H9 (cell line): ENCODE results near the gene ZNF341. TPM values are rescaled to one million over a fixed set of nuclear protein-coding genes. Genes with fewer than 3 reads are reported as not detected.

Source experiments
- DNase-seq: peaks from one replicate; pipeline ENCODE4 v3.0.0-alpha.2; 2017
- H2AFZ ChIP-seq: one replicate; pipeline ENCODE4 v1.6.1; 2013; ENCODE audit warnings: mild to moderate bottlenecking, low read length, control low read depth, moderate library complexity
- H2AK5ac ChIP-seq: 2 replicates; pipeline ENCODE4 v1.6.1; 2013; ENCODE audit warnings: low read length, control low read depth, mixed read lengths; ENCODE audit not compliant: insufficient read length
- H2BK120ac ChIP-seq: one replicate; pipeline ENCODE4 v1.6.1; 2013; ENCODE audit warnings: low read depth, mild to moderate bottlenecking, low read length, control low read depth, inconsistent platforms; ENCODE audit not compliant: poor library complexity, severe bottlenecking
- H2BK12ac ChIP-seq: 2 replicates; pipeline ENCODE4 v1.6.1; 2013; ENCODE audit warnings: low read length, control low read depth, mixed read lengths, low read depth; ENCODE audit not compliant: insufficient read length
- H2BK15ac ChIP-seq: 2 replicates; pipeline ENCODE4 v1.6.1; 2013; ENCODE audit warnings: low read depth, low read length, control low read depth
- H2BK20ac ChIP-seq: one replicate; pipeline ENCODE4 v1.6.1; 2013; ENCODE audit warnings: low read depth, mild to moderate bottlenecking, low read length, control low read depth, inconsistent platforms; ENCODE audit not compliant: poor library complexity, severe bottlenecking
- H2BK5ac ChIP-seq: 2 replicates; pipeline ENCODE4 v1.6.1; 2013; ENCODE audit warnings: low read length, control low read depth, mixed read lengths; ENCODE audit not compliant: insufficient read length
- H3K14ac ChIP-seq: 2 replicates; pipeline ENCODE4 v1.6.1; 2013; ENCODE audit warnings: low read length, control low read depth; ENCODE audit not compliant: insufficient read depth
- H3K18ac ChIP-seq: 2 replicates; pipeline ENCODE4 v1.6.1; 2013; ENCODE audit warnings: low read depth, mild to moderate bottlenecking, mixed read lengths, low read length, control low read depth; ENCODE audit not compliant: insufficient read length
- H3K23ac ChIP-seq: 2 replicates; pipeline ENCODE4 v1.6.1; 2013; ENCODE audit warnings: low read length, control low read depth, mixed read lengths, low read depth; ENCODE audit not compliant: insufficient read length
- H3K23me2 ChIP-seq: 2 replicates; pipeline ENCODE4 v1.6.1; 2013; ENCODE audit warnings: low read depth, mild to moderate bottlenecking, mixed read lengths, low read length, control low read depth; ENCODE audit not compliant: insufficient read length, poor library complexity, severe bottlenecking
- H3K27ac ChIP-seq: 2 replicates; pipeline ENCODE4 v1.5.1; 2013; ENCODE audit warnings: low read length, control low read depth, mixed read lengths, low read depth; ENCODE audit not compliant: insufficient read length
- H3K27me3 ChIP-seq: 2 replicates; pipeline ENCODE4 v1.6.1; 2013; ENCODE audit warnings: low read length, control low read depth, inconsistent platforms; ENCODE audit not compliant: insufficient read depth
- H3K4ac ChIP-seq: 2 replicates; pipeline ENCODE4 v1.6.1; 2013; ENCODE audit warnings: low read depth, mild to moderate bottlenecking, control low read depth, inconsistent platforms, low read length, moderate library complexity
- H3K4me1 ChIP-seq: 2 replicates; pipeline ENCODE4 v1.6.1; 2013; ENCODE audit warnings: low read length, control low read depth, inconsistent platforms; ENCODE audit not compliant: insufficient read depth
- H3K4me2 ChIP-seq: 2 replicates; pipeline ENCODE4 v1.6.1; 2013; ENCODE audit warnings: low read length, control low read depth, mixed read lengths; ENCODE audit not compliant: insufficient read length, insufficient read depth
- H3K56ac ChIP-seq: 2 replicates; pipeline ENCODE4 v1.6.1; 2013; ENCODE audit warnings: low read depth, mild to moderate bottlenecking, mixed read lengths, low read length, control low read depth; ENCODE audit not compliant: insufficient read length
- H3K79me1 ChIP-seq: 2 replicates; pipeline ENCODE4 v1.6.1; 2013; ENCODE audit warnings: low read depth, mild to moderate bottlenecking, moderate library complexity, low read length, control low read depth, inconsistent platforms; ENCODE audit not compliant: insufficient read depth, poor library complexity, severe bottlenecking
- H3K79me2 ChIP-seq: 2 replicates; pipeline ENCODE4 v1.6.1; 2013; ENCODE audit warnings: low read length, control low read depth, inconsistent platforms; ENCODE audit not compliant: insufficient read depth
- H3K9ac ChIP-seq: 2 replicates; pipeline ENCODE4 v1.6.1; 2013; ENCODE audit warnings: low read length, control low read depth, mixed read lengths; ENCODE audit not compliant: insufficient read length; ENCODE audit errors: extremely low read depth
- H3K9me3 ChIP-seq: one replicate; pipeline ENCODE4 v1.6.1; 2013; ENCODE audit warnings: low read depth, low read length, inconsistent platforms; ENCODE audit not compliant: control insufficient read depth
- H3T11ph ChIP-seq: one replicate; pipeline ENCODE4 v1.6.1; 2013; ENCODE audit warnings: mild to moderate bottlenecking, low read length, control low read depth, inconsistent platforms
- H4K20me1 ChIP-seq: one replicate; pipeline ENCODE4 v1.6.1; 2013; ENCODE audit not compliant: control insufficient read depth, insufficient read length, insufficient read depth
- H4K5ac ChIP-seq: 2 replicates; pipeline ENCODE4 v1.6.1; 2013; ENCODE audit warnings: low read depth, mild to moderate bottlenecking, mixed read lengths, low read length, control low read depth; ENCODE audit not compliant: insufficient read length
- H4K8ac ChIP-seq: replicated peaks from 2 replicates; pipeline ENCODE4 v1.6.1; 2013; ENCODE audit warnings: low read length, control low read depth, mixed read lengths, low read depth; ENCODE audit not compliant: insufficient read length
- H4K91ac ChIP-seq: 2 replicates; pipeline ENCODE4 v1.6.1; 2013; ENCODE audit warnings: low read depth, mild to moderate bottlenecking, moderate library complexity, mixed read lengths, low read length, control low read depth; ENCODE audit not compliant: insufficient read length
- H3K27ac Mint-ChIP-seq, 3 experiments: 2 replicates in 2 of 3; 3 replicates in 1 of 3; pipeline ENCODE4 v1.8.0; 2020 to 2021; ENCODE audit warnings: mixed read lengths in 3 of 3, mild to moderate bottlenecking in 1 of 3, moderate library complexity in 1 of 3
- H3K27me3 Mint-ChIP-seq: 2 replicates; pipeline ENCODE4 v1.8.0; 2021; ENCODE audit warnings: low read depth, mild to moderate bottlenecking, moderate library complexity, mixed read lengths
- H3K36me3 Mint-ChIP-seq, 3 experiments: 2 replicates in 2 of 3; 3 replicates in 1 of 3; pipeline ENCODE4 v1.8.0; 2020 to 2021; ENCODE audit warnings: low read depth in 3 of 3, mixed read lengths in 3 of 3; ENCODE audit not compliant: insufficient read depth in 1 of 3
- H3K4me1 Mint-ChIP-seq, 2 experiments: 2 replicates each; pipeline ENCODE4 v1.8.0; 2020; ENCODE audit warnings: mixed read lengths in 2 of 2
- H3K4me3 Mint-ChIP-seq, 2 experiments: 2 replicates in 1 of 2; 3 replicates in 1 of 2; pipeline ENCODE4 v1.8.0; 2020 to 2021; ENCODE audit warnings: mild to moderate bottlenecking in 2 of 2, mixed read lengths in 2 of 2, moderate library complexity in 1 of 2
- H3K9me3 Mint-ChIP-seq, 2 experiments: 2 replicates in 1 of 2; 3 replicates in 1 of 2; pipeline ENCODE4 v1.8.0; 2020; ENCODE audit warnings: mild to moderate bottlenecking in 2 of 2, mixed read lengths in 2 of 2, moderate library complexity in 1 of 2
- CTCF ChIP-seq: fragments of 200-600 bp; sonication (generic); conservative IDR thresholded peaks from 3 replicates; pipeline ENCODE4 v1.8.0; 2021; ENCODE audit warnings: antibody characterized with exemption, mild to moderate bottlenecking
- WGBS: extraction: QIAGEN DNeasy Blood & Tissue Kit; methylation state at CpG from one replicate; pipeline ENCODE4 v1.1.7; 2013; ENCODE audit warnings: missing lambda C conversion rate, low lambda C conversion rate, mixed read lengths; ENCODE audit not compliant: insufficient read length; ENCODE audit errors: extremely low coverage; 5-methylcytosine and 5-hydroxymethylcytosine counted together
- total RNA-seq: library from RNA; stranded (reverse); gene quantifications from 2 replicates; pipeline ENCODE4 v1.2.1, GENCODE V29; 2021

The ZNF341 gene
- total RNA-seq, 1 experiment from 2014 or later = 5.2 TPM

DNA sequence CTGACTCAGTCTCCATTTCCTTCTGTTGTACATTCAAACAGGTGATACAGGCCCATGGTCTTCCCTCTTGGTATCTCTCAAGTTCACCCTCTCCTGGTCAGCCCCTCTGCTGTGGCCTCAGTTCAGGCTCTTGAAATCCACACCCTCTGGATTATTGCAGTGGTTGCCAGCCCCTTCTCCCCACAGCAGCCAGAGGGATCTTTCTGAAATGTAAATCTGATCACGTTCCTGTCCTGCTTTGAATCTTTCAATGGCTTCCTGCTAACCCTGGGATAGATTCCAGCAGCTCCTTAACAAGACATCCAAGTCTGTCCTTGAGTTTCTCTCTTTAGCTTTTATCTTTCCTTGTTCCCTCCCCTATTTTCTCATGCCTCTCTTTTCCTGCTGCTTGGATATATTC lies 101.5 kb downstream of the ZNF341 start:
- Histone ChIP-seq H4K5ac (no peak overlapping the region), H2BK5ac (no peak overlapping the region), H3K23ac (no peak overlapping the region), H3K4me1 (peaks cover 5% of the 10 kb centered on the region), H2AK5ac (no peak overlapping the region), H2BK15ac (no peak overlapping the region), H2BK12ac (no peak overlapping the region), H4K8ac (no peak overlapping the region), H2BK20ac (no peak overlapping the region), H4K91ac (no peak overlapping the region), H3K79me2 (no peaks in the 10 kb centered on the region), H2BK120ac (no peak overlapping the region), H2AFZ (no peak overlapping the region), H3K23me2 (no peaks in the 10 kb centered on the region), H3K18ac (no peak overlapping the region), H3K4me2 (no peak overlapping the region), H3K56ac (no peak overlapping the region), H3K14ac (no peak overlapping the region), H3T11ph (no peak overlapping the region), H4K20me1 (no peaks in the 10 kb centered on the region), H3K27me3 (no peaks in the 10 kb centered on the region), H3K79me1 (no peaks in the 10 kb centered on the region), H3K9me3 (no peaks in the 10 kb centered on the region), H3K4ac (no peak overlapping the region), H3K9ac (no peak overlapping the region), H3K27ac (no peak overlapping the region)
- H3K4me3 Mint-ChIP-seq = no peak overlapping the region
- DNase-seq = no peak
- no peaks in the 10 kb centered on the region for H3K27me3 Mint-ChIP-seq
- WGBS = no CpG with 5 or more reads among the region's 1 CpG
- peaks cover 7 to 19% (median 12%) of the 10 kb centered on the region in 3 experiments; a peak in 6 of 7 replicates for H3K36me3 Mint-ChIP-seq
- no peaks in the 10 kb centered on the region for H3K9me3 Mint-ChIP-seq
- no peak for TF ChIP-seq CTCF
- H3K4me1 Mint-ChIP-seq = peaks cover 45 to 50% of the 10 kb centered on the region in 2 experiments
- H3K27ac Mint-ChIP-seq = peak overlapping the region in 2 of 3 experiments; percentile 31 to 88; a peak in 5 of 7 replicates
